Lung (tissue), 12 donors: ENCODE data around the gene CMSS1. TPM values are rescaled to one million over a fixed set of nuclear protein-coding genes. Genes with fewer than 3 reads are reported as not detected.

Source experiments
- ATAC-seq: fragments of 200-7000 bp; cut with Tn5 transposase; one replicate; pipeline ENCODE4 v1.9.1; 2020; ENCODE audit warnings: moderate number of reproducible peaks; ENCODE audit not compliant: insufficient read depth, low FRiP score
- DNase-seq, 3 donors: peaks; one replicate each; pipeline ENCODE4 v3.0.0-alpha.2; 2013 to 2017
- H3K27ac ChIP-seq, 2 donors: one replicate each; pipeline ENCODE4 v1.5.1; 2013; ENCODE audit warnings: mild to moderate bottlenecking in 2 of 2, moderate library complexity in 2 of 2, control low read depth in 1 of 2, inconsistent platforms in 1 of 2, low read depth in 1 of 2, low read length in 1 of 2
- H3K27me3 ChIP-seq, 3 donors: one replicate each; pipeline ENCODE4 v1.5.1; 2013; ENCODE audit warnings: low read length in 2 of 3; ENCODE audit not compliant: control insufficient read depth in 3 of 3, insufficient read depth in 3 of 3
- H3K36me3 ChIP-seq, 4 donors: one replicate each; pipeline ENCODE4 v1.5.1; 2013; ENCODE audit warnings: low read length in 4 of 4, mild to moderate bottlenecking in 1 of 4, moderate library complexity in 1 of 4; ENCODE audit not compliant: control insufficient read depth in 4 of 4, insufficient read depth in 4 of 4
- H3K4me1 ChIP-seq, 5 donors: one replicate each; pipeline ENCODE4 v1.5.1; 2013; ENCODE audit warnings: low read length in 5 of 5, mild to moderate bottlenecking in 2 of 5, moderate library complexity in 1 of 5; ENCODE audit not compliant: control insufficient read depth in 5 of 5, insufficient read depth in 5 of 5
- H3K4me3 ChIP-seq: one replicate; pipeline ENCODE4 v1.5.1; 2013; ENCODE audit warnings: mild to moderate bottlenecking, control low read depth, moderate library complexity
- H3K9ac ChIP-seq, 2 donors: one replicate each; pipeline ENCODE4 v1.5.1; 2013; ENCODE audit warnings: low read length in 2 of 2, control low read depth in 1 of 2; ENCODE audit not compliant: insufficient read depth in 1 of 2
- H3K9me3 ChIP-seq, 4 donors: one replicate each; pipeline ENCODE4 v1.5.1; 2013; ENCODE audit warnings: low read length in 3 of 4, mild to moderate bottlenecking in 1 of 4, moderate library complexity in 1 of 4; ENCODE audit not compliant: control insufficient read depth in 4 of 4, insufficient read depth in 3 of 4
- WGBS, 2 donors: extraction: QIAGEN DNeasy Blood & Tissue Kit; methylation state at CpG; one replicate each; pipeline ENCODE4 v1.1.7; 2013; 5-methylcytosine and 5-hydroxymethylcytosine counted together
- polyA plus RNA-seq, 2 donors: library from polyadenylated mRNA; stranded (reverse); fragments of 200-250 nt; gene quantifications; one replicate each; pipeline ENCODE4 v1.2.1, GENCODE V29; 2013
- total RNA-seq, 2 donors: library from RNA; depleted of rRNA in 1 of 2; stranded (reverse); fragments of >200 nt in 1 of 2; gene quantifications; one replicate each; pipeline ENCODE4 v1.2.1, GENCODE V29; 2014 to 2021
- TF ChIP-seq, protein P1 (sequence below): IDR thresholded peaks from 2 replicates; pipeline ENCODE4 v1.5.1; 2012; ENCODE audit warnings: mild to moderate bottlenecking; ENCODE audit errors: control extremely low read depth, extremely low read depth
- donor health status: control.
- donor health status: control.
- donor health status: Bipolar disorder and iron deficiency.
- donor health status: healthy.
- donor health status: DM: yes; HTN: yes; CAD: no.

CMSS1 gene
- total and polyA plus RNA-seq, 4 donors: 12.3 to 28.9 (median 22.6) TPM

DNA sequence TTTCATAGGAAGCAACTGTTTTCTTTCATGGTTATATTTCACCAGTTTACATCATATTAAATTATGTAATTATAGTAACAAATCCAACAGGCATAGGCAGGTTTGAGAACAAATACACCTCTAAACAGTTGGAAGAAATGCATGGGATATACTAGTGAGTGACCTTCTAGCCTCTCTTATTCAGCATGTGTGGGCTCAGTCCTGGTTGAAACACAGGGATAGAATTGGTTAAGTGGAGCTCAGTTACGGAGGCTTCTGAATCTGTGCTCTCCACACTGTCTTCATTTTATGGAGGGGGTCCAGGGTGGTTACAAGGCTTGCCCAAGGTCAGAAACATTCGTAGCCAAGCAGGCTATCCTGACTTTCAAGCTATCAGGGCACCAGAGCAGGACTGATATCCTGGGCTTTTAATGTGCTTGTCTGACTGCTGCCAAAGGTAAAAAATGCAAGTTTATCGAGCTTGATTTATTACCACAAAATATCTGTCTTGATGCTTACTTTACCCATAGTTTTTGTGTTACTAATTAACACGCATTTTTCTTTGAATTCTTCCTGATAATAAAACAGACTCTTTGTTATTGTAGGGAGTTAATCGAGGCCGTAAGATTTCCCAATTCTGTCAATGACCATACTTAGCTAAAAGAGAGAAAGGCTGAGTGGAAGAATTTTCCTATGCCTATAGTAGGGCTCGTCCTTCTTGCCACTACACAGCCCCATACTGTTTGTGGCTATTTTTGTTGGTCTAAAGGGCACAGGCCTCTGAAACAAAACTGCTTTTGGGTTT, 207.1 kb downstream of the CMSS1 start:
- DNase-seq (no peak), ATAC-seq (no peak)
- Histone ChIP-seq H3K9me3 (no peaks in the 10 kb centered on the region), H3K27me3 (no peaks in the 10 kb centered on the region), H3K9ac (no peak overlapping the region), H3K4me3 (no peak overlapping the region), H3K36me3 (peaks cover 0 to 4% (median 0%) of the 10 kb centered on the region in 4 donors), H3K27ac (no peak overlapping the region), H3K4me1 (no peaks in the 10 kb centered on the region)
- 75 to 86% methylated on average over 7 of the region's 7 CpGs for WGBS, 2 donors
- TF ChIP-seq, protein P1, sequence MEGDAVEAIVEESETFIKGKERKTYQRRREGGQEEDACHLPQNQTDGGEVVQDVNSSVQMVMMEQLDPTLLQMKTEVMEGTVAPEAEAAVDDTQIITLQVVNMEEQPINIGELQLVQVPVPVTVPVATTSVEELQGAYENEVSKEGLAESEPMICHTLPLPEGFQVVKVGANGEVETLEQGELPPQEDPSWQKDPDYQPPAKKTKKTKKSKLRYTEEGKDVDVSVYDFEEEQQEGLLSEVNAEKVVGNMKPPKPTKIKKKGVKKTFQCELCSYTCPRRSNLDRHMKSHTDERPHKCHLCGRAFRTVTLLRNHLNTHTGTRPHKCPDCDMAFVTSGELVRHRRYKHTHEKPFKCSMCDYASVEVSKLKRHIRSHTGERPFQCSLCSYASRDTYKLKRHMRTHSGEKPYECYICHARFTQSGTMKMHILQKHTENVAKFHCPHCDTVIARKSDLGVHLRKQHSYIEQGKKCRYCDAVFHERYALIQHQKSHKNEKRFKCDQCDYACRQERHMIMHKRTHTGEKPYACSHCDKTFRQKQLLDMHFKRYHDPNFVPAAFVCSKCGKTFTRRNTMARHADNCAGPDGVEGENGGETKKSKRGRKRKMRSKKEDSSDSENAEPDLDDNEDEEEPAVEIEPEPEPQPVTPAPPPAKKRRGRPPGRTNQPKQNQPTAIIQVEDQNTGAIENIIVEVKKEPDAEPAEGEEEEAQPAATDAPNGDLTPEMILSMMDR: no peak

GRCh38 chr3:100027321-100027720, 209.7 kb downstream of the CMSS1 start:
- DNase-seq: no peak
- no peak for ATAC-seq
- H3K4me1 ChIP-seq: no peaks in the 10 kb centered on the region
- no peaks in the 10 kb centered on the region for H3K9me3 ChIP-seq
- WGBS, 2 donors: 58 to 62% methylated on average over 1 of the region's 1 CpG
- TF ChIP-seq, protein P1: no peak
- H3K4me3 ChIP-seq: no peak overlapping the region
- no peak overlapping the region for H3K9ac ChIP-seq
- no peaks in the 10 kb centered on the region for H3K27me3 ChIP-seq
- peaks cover 0 to 4% (median under 1%) of the 10 kb centered on the region in 4 donors for H3K36me3 ChIP-seq
- no peak overlapping the region for H3K27ac ChIP-seq

DNA sequence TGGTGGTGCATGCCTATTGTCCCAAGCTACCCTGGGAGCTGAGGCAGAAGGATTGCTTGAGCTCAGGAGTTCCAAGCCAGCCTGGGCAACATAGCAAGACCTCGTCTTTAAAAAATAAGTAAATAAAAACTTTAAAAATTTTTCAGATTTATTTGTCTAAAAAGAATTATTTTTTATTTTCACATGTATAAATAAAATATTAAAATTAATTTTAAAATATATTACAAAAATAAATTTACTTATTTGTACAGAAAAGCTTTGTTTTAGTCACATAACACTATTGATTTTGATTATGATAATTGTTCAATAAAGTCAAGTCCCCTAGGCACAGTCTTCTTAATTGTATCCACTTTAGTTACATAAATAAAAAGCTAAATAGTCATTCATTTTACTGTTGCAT, 211.4 kb downstream of the CMSS1 start:
- TF ChIP-seq, protein P1: no peak
- Histone ChIP-seq H3K27me3 (no peaks in the 10 kb centered on the region), H3K9ac (no peak overlapping the region), H3K27ac (no peak overlapping the region), H3K36me3 (peaks cover 0 to 4% (median under 1%) of the 10 kb centered on the region in 4 donors), H3K4me3 (no peak overlapping the region), H3K9me3 (no peaks in the 10 kb centered on the region), H3K4me1 (peaks cover 0 to 3% (median 0%) of the 10 kb centered on the region in 5 donors)
- ATAC-seq: no peak
- DNase-seq: no peak
- 96 to 97% methylated on average over 1 of the region's 1 CpG for WGBS, 2 donors
